ENCODE data around the gene CNTN4. TPM values are rescaled to one million over a fixed set of nuclear protein-coding genes. Genes with fewer than 3 reads are reported as not detected.

CNTN4 gene
- total RNA-seq, 1 donor from 2014 or later = 3.2 TPM

GRCh38 chr3:2362122-2362521 is 263.5 kb downstream of the CNTN4 start:
- intact Hi-C loops (cut with micrococcal nuclease) = no loop called here
- DNase-seq (peak; percentile 18), ATAC-seq (no peak)

- DNase-seq (no peak), ATAC-seq (no peak)
- intact Hi-C loops (cut with micrococcal nuclease) = no loop called here
These were observed 265.2 kb downstream of the CNTN4 start for GRCh38 chr3:2363854-2364253.

DNA sequence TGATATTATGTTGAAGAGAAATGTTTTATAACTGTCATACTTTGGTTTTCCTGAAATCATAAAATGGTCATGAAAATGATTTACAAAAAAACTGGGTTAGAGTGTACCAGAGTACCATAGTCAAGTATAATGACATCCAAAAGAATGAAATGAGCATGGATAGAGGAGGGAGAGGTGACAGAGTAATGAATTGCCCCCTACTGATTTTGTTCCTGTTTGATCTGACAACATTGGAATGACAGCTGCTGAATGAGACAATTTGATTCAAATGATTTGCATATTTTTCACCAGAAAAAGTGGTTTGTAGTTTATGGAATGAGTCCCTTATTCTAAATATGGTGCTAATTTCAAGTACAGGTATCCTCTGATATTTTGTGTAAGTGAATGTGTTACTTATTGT is 271.7 kb downstream of the CNTN4 start:
- intact Hi-C loops (cut with micrococcal nuclease) = no loop called here
- ATAC-seq = no peak

DNA sequence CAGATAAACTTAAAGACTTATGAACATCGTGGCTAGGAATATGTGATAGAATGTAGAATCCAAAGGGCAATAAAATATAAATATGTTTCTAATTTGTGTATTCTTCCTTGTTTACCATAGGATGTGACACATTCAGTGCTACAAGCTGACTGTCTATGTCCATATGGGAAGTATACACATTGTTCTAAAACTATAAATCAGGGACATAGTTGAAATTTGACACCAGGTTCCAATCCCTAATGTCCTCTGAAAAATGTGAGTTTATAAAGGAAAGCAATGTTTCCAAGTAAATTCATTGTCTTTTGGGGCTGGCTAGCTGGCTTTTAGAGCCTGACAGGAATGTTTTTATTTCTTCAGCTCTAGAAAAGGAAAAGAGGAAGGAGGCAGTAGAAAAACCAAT is 273.6 kb downstream of the CNTN4 start:
- intact Hi-C loops (cut with micrococcal nuclease) = no loop called here
- no peak for ATAC-seq

More for the DNA sequence above, 271.7 kb downstream of the CNTN4 start:
- DNase-seq = no peak

DNA sequence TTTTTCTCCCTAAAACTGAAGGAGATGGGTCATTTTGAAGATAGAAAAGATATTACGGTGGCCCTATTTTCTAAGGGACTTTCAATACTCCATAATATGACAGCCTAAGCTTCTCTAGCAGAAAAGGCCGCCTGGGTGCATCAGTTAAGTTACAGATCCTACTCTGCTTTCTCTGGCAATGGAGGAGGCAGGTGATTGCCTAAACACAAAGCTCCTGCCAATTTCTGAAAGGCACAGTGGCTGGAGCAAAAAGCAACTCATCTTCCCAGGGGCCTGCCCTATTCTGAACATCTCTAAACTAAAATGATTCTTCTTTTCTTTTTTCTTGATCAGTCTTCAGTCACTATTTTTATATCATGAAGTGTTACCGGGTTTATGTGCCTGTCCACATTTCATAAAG is 276.7 kb downstream of the CNTN4 start:
- DNase-seq = no peak
- no peak for ATAC-seq
- intact Hi-C loops (cut with micrococcal nuclease) = no loop called here

More for the DNA sequence above, 273.6 kb downstream of the CNTN4 start:
- DNase-seq = no peak

DNA sequence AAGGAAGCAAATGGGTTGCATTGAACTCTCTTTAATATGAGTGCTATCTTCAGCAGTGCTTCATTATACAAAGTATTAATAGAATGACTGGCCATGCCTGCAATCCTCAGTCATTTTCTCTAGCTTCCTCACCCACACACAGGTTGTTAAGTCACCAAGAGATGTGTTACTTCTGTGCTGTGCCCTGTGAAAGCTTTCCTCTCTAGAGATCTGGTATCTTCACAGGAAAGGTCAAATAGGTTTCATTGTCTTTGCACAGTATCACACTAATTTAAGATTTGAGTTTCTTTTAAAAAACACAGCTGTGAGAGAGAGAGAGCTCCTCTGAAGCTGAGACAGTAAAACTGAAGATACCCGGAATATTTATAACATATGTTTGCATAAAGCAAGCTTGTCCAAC is 278.6 kb downstream of the CNTN4 start:
- ATAC-seq (no peak), DNase-seq (no peak)
- intact Hi-C loops (cut with micrococcal nuclease) = no loop called here

DNA sequence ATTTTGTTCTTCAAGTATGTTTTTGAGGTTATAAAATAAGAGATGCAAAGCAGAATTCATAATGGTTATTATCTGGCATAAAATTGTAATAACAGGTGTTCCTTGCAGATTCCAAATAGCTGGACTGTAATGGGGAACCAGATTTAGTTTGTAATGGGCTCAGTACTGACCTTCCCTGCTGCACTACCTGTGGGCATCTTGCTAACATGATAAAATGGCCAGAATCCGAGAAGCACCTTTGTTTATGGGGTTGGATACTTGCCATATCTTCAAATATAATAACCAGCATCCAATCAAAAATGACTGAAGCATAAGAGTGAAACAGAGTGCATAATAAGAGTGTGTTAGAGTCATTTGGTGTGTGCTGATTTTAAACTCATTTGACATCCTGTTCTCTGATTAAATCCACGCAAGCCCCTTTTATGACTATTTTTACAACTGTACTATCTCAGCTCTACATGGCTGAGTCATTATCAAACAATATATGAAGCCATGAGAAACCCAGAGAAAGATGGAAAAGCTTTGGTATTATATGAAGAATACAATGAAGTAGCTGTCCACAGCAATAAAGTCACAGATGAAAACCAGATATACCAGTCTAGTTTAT is 292.4 kb downstream of the CNTN4 start:
- intact Hi-C loops (cut with micrococcal nuclease) = no loop called here
- no peak for DNase-seq
- no peak for ATAC-seq

DNA sequence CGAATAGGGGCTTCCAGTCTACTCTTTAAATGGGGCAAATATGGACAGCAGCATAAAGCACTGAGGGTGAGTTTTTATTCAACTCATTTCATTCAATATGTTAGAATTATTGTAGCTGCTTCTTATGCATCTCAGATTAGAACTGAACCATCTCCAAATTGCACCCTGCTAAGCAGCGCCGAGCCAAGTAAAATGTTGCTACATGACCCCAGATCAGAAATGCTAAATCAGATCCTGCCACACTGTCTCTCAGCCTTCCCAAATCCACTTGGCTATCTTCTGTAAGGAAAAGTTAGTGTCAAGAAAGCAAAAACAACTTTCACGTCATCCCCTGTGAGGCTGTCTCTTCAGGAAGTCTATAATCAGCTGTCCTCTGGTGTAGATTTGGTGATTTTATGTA is 293.2 kb downstream of the CNTN4 start:
- ATAC-seq (no peak), DNase-seq (no peak)
- intact Hi-C loops (cut with micrococcal nuclease) = no loop called here

DNA sequence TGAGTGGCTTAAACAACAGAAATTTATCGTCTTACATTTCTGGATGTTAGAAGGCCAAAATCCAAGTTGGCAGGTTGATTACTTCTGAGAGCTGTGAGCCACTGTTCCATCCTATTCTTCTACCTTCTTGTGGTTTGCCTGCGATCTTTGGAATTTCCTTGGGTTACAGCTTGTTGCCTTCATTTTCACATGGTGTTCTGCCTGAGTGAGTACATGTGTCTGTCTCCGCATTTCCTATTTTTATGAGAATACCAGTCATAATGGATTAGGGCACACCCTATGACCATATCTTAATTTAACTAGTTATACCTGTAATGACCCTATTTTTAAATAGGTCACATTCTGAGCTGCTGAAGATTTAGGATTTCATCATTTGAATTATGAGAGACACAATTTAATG is 294.3 kb downstream of the CNTN4 start:
- intact Hi-C loops (cut with micrococcal nuclease) = no loop called here
- DNase-seq = no peak

GRCh38 chr3:2415083-2415482 is 316.4 kb downstream of the CNTN4 start:
- DNase-seq = no peak
- intact Hi-C loops (cut with micrococcal nuclease) = no loop called here
- ATAC-seq = no peak

More for the DNA sequence above, 294.3 kb downstream of the CNTN4 start:
- ATAC-seq = no peak

GRCh38 chr3:2420919-2421318 is 322.3 kb downstream of the CNTN4 start:
- DNase-seq (no peak), ATAC-seq (no peak)
- intact Hi-C loops (cut with micrococcal nuclease) = no loop called here

DNA sequence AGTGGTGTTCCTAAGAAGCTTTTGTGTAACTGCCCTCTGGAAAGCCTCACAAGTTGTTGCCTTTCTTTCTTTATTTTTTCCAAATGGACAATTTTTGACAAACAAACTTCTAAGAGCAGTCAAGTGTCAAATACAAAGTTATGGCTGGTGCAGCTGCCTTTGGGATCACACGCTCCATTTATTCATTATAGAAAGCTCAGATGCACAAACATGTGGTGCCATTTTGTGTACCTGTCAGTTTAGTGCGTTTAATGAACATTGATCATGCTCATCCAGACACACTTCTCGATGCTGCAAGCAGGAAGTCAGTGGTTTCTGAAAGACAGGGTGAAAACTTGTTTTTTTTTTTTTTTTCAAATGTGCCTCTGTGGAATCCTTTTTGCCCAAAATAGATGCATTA is 324.5 kb downstream of the CNTN4 start:
- DNase-seq (no peak), ATAC-seq (no peak)
- intact Hi-C loops (cut with micrococcal nuclease) = no loop called here

GRCh38 chr3:2441558-2441957 is 342.9 kb downstream of the CNTN4 start:
- ATAC-seq (no peak), DNase-seq (no peak)
- intact Hi-C loops (cut with micrococcal nuclease) = no loop called here

DNA sequence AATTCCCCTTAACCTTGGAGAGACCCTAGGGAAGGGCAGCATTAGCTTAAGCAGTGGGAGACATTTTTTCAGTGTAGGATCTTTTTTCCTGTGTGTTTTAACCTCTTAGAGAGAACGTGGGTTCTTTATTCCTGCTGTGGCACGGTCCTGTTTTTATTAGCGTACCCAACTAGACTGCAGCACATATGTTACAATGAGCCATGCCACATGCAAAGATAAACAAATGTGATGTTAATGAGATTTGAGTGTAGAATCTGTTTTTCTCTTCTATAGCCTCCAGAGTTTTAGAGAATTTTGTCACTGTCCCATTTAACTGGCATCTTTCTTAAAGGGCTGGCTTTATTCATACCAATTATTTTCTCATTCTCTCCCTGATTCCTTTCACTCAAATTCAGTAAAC is 347.5 kb downstream of the CNTN4 start:
- no peak for ATAC-seq
- no peak for DNase-seq
- intact Hi-C loops (cut with micrococcal nuclease) = no loop called here

GRCh38 chr3:2452249-2452648 is 353.6 kb downstream of the CNTN4 start:
- DNase-seq (no peak), ATAC-seq (peak; percentile 61)
- intact Hi-C loops (cut with micrococcal nuclease) = no loop called here

DNA sequence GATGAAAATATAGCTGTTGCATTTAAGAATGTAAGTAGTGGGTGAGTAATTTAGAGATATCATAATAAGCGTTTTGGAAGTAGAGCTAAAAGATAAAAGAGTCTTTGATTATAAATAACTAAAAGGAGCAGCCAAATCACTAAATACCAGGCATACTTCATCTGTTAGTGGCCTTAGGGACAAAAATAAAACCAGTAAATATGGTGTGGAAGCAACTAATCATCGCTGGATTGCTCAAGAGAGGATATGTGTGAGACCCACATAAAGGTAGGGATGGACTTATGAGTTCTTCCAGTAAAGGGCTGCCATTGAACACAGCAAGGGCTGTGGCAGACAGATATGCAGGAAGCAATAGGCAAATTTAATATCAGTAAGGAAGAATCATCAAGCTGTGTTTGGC is 356.2 kb downstream of the CNTN4 start:
- intact Hi-C loops (cut with micrococcal nuclease) = no loop called here
- DNase-seq (no peak), ATAC-seq (peak; percentile 76)

- intact Hi-C loops (cut with micrococcal nuclease) = no loop called here
- ATAC-seq = peak; percentile 57
- no peak for DNase-seq
These were observed 358.1 kb downstream of the CNTN4 start for GRCh38 chr3:2456788-2457187.

DNA sequence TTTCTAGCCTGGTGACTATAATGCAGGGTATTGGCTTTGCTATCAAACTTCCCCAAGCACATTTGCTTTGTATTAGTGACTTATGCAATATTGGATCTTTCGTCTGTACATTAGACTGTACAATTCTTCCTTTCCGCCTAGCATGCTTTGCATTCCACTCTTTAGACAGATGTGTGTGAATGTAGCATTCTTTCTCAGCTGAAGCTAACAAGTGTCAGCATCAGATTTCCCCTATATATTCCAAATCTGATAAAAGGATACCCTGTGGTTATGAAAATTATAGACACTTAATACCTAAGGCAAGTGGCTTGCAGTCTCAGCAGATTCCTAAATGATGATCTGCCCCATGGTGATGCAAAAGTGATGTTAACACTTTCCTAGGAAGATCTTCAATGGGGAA is 360.1 kb downstream of the CNTN4 start:
- intact Hi-C loops (cut with micrococcal nuclease) = no loop called here
- ATAC-seq (no peak), DNase-seq (no peak)

DNA sequence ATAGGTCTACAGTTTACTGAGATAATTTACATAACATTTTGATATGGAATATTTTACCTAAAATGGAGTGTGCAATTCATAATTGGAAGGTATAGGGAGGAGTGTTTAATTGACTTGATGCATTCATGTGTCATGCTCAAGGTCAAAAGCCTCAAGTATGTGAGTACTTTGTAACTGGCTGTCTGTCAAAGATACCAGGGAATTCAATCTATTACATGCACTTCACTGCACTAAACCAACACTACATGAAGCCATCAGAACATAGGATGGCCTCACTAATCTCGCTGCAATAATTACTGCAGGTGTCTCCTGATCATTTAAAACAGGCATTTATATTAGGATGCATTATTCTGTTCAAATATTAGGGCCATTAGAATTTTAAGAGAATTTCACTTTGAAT is 367.2 kb downstream of the CNTN4 start:
- ATAC-seq (peak; percentile 72), DNase-seq (no peak)
- intact Hi-C loops (cut with micrococcal nuclease) = no loop called here

GRCh38 chr3:2468816-2469215 is 370.1 kb downstream of the CNTN4 start:
- ATAC-seq (no peak), DNase-seq (no peak)
- intact Hi-C loops (cut with micrococcal nuclease) = no loop called here

DNA sequence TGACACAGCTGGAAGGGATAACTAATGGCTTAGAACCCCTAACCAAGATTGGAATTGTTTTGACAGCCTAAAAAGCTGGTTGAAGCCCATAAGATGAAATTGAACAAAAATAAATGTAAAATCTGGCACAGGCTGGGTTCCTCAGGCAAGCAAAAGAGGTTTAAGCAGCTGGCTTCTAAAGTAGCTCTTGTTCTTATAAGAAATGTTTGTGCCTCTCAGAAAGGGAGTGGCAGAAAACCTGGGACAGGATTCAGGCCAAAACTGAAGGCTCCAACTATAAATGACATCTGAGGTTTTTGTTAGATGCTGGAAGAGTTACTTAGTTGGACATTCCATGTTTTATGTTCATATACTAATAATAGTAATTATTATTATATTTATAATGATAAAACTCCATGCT is 378.3 kb downstream of the CNTN4 start:
- ATAC-seq = no peak
- DNase-seq = no peak

DNA sequence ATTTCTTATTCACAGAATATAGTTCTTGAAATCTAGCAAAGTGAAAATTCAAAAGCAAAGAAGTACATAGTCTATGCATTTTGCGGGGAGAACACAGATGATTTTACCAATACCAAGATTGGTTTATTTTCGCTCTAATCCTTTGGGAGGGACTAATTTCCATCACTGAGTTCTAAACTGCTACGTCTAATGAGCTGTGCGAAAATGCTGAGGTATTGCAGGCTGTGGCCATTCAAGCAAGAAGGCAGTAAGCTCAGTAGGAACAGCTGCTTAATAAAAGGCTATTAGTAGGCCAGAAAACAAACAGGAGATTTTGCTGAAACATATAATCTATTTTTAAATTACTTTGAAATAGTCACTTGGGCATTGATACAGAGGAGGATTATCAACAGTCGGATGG is 379.0 kb downstream of the CNTN4 start:
- no peak for DNase-seq
- ATAC-seq = no peak
- intact Hi-C loops (cut with micrococcal nuclease) = no loop called here

More for the DNA sequence above, 378.3 kb downstream of the CNTN4 start:
- intact Hi-C loops (cut with micrococcal nuclease) = no loop called here
